CD8-positive, alpha-beta memory T cell (primary cell): Measurements from ENCODE around the gene TRIM14. TPM values are rescaled to one million over a fixed set of nuclear protein-coding genes. Genes with fewer than 3 reads are reported as not detected.

Source experiments
- CTCF ChIA-PET: fragments of 350-600 bp; sonication (Branson Sonifier 250); formaldehyde crosslinking; loops from one replicate; lab custom pipeline; 2021; ENCODE audit warnings: antibody characterized with exemption; lab: Charles Lee
- POLR2A ChIA-PET: fragments of 350-600 bp; sonication (Branson Sonifier 250); formaldehyde crosslinking; loops from one replicate; lab custom pipeline; 2021; ENCODE audit warnings: antibody characterized with exemption; lab: Charles Lee
- DNase-seq, 5 donors: peaks; one replicate each; pipeline versions ENCODE4 v3.0.0 to v3.0.0-alpha.2; 2020 to 2022; ENCODE audit warnings: mixed read lengths in 1 of 5
- H3K27ac ChIP-seq: one replicate; pipeline ENCODE4 v1.7.0; 2013; ENCODE audit warnings: low read depth, mild to moderate bottlenecking, low read length, moderate library complexity
- H3K27me3 ChIP-seq: 2 replicates; pipeline ENCODE4 v1.7.0; 2013; ENCODE audit warnings: low read length, mild to moderate bottlenecking; ENCODE audit not compliant: insufficient read depth, poor library complexity, severe bottlenecking
- H3K36me3 ChIP-seq: 2 replicates; pipeline ENCODE4 v1.7.0; 2013; ENCODE audit warnings: mild to moderate bottlenecking, low read length, moderate library complexity; ENCODE audit not compliant: insufficient read depth
- H3K4me1 ChIP-seq: 2 replicates; pipeline ENCODE4 v1.7.0; 2013; ENCODE audit warnings: mild to moderate bottlenecking, low read length, moderate library complexity; ENCODE audit not compliant: insufficient read depth
- H3K4me3 ChIP-seq: 2 replicates; pipeline ENCODE4 v1.7.0; 2013; ENCODE audit warnings: mild to moderate bottlenecking, low read length
- H3K9me3 ChIP-seq: 2 replicates; pipeline ENCODE4 v1.7.0; 2013; ENCODE audit warnings: mild to moderate bottlenecking, low read length
- H3K27ac Mint-ChIP-seq, 8 donors: one replicate each; pipeline ENCODE4 v1.8.0; 2020 to 2021; ENCODE audit warnings: mixed read lengths in 8 of 8, mild to moderate bottlenecking in 6 of 8, inconsistent platforms in 3 of 8, moderate library complexity in 3 of 8
- H3K27me3 Mint-ChIP-seq, 2 donors: one replicate each; pipeline ENCODE4 v1.8.0; 2020 to 2021; ENCODE audit warnings: mixed read lengths in 2 of 2, mild to moderate bottlenecking in 1 of 2, moderate library complexity in 1 of 2
- H3K36me3 Mint-ChIP-seq, 3 donors: one replicate each; pipeline ENCODE4 v1.8.0; 2020 to 2021; ENCODE audit warnings: mixed read lengths in 3 of 3, inconsistent platforms in 1 of 3, mild to moderate bottlenecking in 1 of 3
- H3K4me1 Mint-ChIP-seq, 3 donors: one replicate each; pipeline ENCODE4 v1.8.0; 2020 to 2021; ENCODE audit warnings: mixed read lengths in 3 of 3, inconsistent platforms in 1 of 3, mild to moderate bottlenecking in 1 of 3
- H3K4me3 Mint-ChIP-seq, 7 donors: one replicate each; pipeline ENCODE4 v1.8.0; 2020 to 2021; ENCODE audit warnings: mixed read lengths in 7 of 7, mild to moderate bottlenecking in 6 of 7, moderate library complexity in 4 of 7, inconsistent platforms in 2 of 7
- H3K9me3 Mint-ChIP-seq, 5 donors: one replicate each; pipeline ENCODE4 v1.8.0; 2020 to 2022; ENCODE audit warnings: mixed read lengths in 5 of 5, mild to moderate bottlenecking in 3 of 5, moderate library complexity in 2 of 5, inconsistent platforms in 1 of 5
- polyA plus RNA-seq: library from polyadenylated mRNA; unstranded; fragments of 300-500 nt; fragmentation: Illumina TruSeq; gene quantifications from one replicate; pipeline ENCODE4 v1.2.3, GENCODE V29; 2021
- total RNA-seq, 2 experiments: library from RNA; stranded (reverse); gene quantifications; one replicate each; pipeline ENCODE4 v1.2.3, GENCODE V29; 2021

TRIM14 gene
- total and polyA plus RNA-seq, 3 experiments from 2014 or later, result 46.2 to 92.5 (median 52.1) TPM

DNA sequence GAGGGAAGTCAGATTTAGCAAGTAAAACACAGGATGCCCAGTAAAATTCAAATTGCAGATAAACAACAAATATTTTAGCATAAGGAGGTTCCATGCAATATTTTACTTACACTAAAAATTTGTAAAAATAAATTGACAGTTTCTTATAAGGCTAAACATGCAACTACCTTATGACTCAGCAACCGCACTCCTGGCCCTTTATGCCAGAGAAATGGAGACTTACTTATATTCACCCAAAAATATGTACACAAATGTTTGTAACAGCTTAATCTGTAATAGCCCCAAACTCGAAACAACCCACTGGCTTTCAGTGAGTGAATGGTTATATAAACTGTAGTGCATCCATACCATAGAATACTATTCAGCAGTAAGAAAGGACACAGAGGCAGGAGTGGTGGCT lies 28.6 kb upstream of the TRIM14 start:
- Histone ChIP-seq H3K36me3 (no peaks in the 10 kb centered on the region), H3K27me3 (no peaks in the 10 kb centered on the region), H3K27ac (no peak overlapping the region), H3K9me3 (no peaks in the 10 kb centered on the region), H3K4me1 (no peaks in the 10 kb centered on the region), H3K4me3 (no peak overlapping the region)
- Mint-ChIP-seq H3K36me3 (peaks cover 0 to 28% (median 8%) of the 10 kb centered on the region in 3 donors), H3K27me3 (no peaks in the 10 kb centered on the region), H3K27ac (no peak overlapping the region), H3K4me3 (no peak overlapping the region), H3K9me3 (no peaks in the 10 kb centered on the region), H3K4me1 (peaks cover 16 to 29% (median 26%) of the 10 kb centered on the region in 3 donors)
- ChIA-PET POLR2A (no interaction called here), CTCF (interaction anchor here (1.4 kb wide), 1 partner anchor 46 kb away, joined by 3 read pairs; no protein-coding TSS in a partner anchor)
- DNase-seq, result no peak

DNA sequence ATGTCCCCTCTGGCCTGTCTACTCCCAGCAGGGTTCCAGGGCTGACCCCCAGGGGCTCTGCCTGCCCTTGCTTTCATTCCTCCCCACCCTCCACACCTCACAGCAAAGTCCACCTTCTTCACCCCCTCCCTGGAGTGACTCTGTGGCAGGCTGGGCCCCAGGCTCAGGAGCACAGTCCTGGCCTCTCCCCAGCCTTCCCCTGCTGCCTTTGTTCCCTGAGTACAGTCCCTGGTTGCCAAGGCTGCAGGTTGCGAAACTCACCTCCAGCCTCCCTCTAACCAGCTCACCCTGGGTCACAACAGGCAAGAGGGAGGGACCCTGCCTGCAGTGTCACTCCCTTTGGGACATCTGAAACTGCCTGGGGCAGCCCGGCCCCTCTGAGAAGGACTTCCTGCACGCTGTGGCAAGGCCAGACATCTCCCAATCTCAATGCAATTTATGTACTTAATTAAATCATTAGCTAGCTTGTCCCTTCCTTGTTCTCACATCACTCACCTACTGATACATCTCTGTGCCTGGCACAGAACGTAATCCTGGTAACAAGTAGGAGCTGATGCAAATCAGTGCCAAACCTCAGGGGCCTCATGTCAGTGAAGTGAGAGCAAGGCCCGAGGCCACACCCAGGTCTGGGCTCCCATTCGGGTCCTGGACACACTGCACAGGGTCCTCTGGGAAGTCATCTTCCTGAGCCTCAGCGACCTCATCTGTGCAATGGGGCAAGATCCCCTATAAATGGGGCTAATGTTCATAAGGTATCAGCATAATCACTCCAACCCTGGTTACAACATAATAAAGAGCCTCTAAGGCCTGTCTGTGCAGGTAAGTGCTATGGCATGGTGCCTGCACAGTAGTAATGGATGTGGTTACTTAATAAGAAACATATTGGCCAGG lies 27.3 kb upstream of the TRIM14 start:
- Mint-ChIP-seq H3K27me3 (no peaks in the 10 kb centered on the region), H3K9me3 (no peaks in the 10 kb centered on the region), H3K4me1 (peaks cover 16 to 29% (median 26%) of the 10 kb centered on the region in 3 donors)

DNA sequence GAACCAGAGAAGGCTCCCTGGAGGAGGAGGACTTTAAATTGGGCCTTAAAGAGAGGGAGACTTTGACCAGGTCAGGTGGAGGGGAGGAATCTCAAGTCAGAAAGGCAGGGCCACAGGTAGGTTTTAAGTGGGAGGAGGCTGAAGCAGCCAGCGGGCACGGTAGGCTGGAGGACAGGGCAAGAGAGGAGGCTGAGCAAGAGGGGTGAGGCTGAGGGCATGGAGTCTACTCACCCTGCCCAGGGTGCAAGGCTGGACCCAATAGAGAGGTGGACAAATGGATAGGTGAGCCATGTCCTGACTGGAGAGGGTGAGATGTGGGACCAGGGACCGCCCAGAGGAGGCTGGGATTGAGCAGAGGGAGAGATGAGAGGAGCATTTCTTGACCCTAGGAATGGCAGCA lies 25.6 kb upstream of the TRIM14 start:
- no peak for DNase-seq
- Histone ChIP-seq H3K9me3 (no peaks in the 10 kb centered on the region), H3K4me1 (no peaks in the 10 kb centered on the region), H3K27me3 (no peaks in the 10 kb centered on the region), H3K36me3 (no peaks in the 10 kb centered on the region), H3K4me3 (no peak overlapping the region), H3K27ac (no peak overlapping the region)
- POLR2A ChIA-PET, result interaction anchor here (0.5 kb wide), 1 partner anchor 1773 kb away, joined by 3 read pairs; no protein-coding TSS in a partner anchor
- no peaks in the 10 kb centered on the region for H3K27me3 Mint-ChIP-seq
- no peaks in the 10 kb centered on the region for H3K9me3 Mint-ChIP-seq
- CTCF ChIA-PET, result no interaction called here
- H3K27ac Mint-ChIP-seq, result peak overlapping the region in 3 of 8 donors; percentile 42 to 91 (median 55)
- peaks cover 0 to 30% (median 7%) of the 10 kb centered on the region in 3 donors for H3K36me3 Mint-ChIP-seq
- peaks cover 11 to 19% (median 16%) of the 10 kb centered on the region in 3 donors for H3K4me1 Mint-ChIP-seq
- no peak overlapping the region for H3K4me3 Mint-ChIP-seq

More for the DNA sequence above, 27.3 kb upstream of the TRIM14 start:
- Histone ChIP-seq H3K4me3 (no peak overlapping the region), H3K4me1 (no peaks in the 10 kb centered on the region), H3K27me3 (no peaks in the 10 kb centered on the region), H3K27ac (no peak overlapping the region), H3K9me3 (no peaks in the 10 kb centered on the region), H3K36me3 (no peaks in the 10 kb centered on the region)
- ChIA-PET CTCF (no interaction called here), POLR2A (no interaction called here)
- H3K4me3 Mint-ChIP-seq, result no peak overlapping the region
- no peak for DNase-seq
- peaks cover 0 to 26% (median 8%) of the 10 kb centered on the region in 3 donors for H3K36me3 Mint-ChIP-seq
- peak overlapping the region in 2 of 8 donors; percentile 35 to 54 for H3K27ac Mint-ChIP-seq

DNA sequence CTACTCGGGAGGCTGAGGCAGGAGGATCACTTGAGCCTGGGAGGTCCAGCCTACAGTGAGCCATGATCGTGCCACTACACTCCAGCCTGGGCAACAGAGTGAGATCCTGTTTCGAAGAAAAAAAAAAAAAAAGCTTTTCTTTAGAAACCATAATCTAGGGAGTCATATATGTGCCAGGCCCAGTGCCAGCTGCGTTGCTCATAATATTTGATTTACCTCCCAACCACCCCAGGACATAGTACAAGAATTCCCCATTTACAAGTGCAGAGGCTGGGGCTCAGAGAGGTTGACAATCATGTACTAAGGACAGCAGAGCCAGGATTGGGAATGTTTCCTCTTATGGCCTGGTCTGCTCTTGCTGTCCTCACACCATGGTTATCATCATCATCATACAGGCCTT lies 25.1 kb upstream of the TRIM14 start:
- Histone ChIP-seq H3K27me3 (no peaks in the 10 kb centered on the region), H3K27ac (no peak overlapping the region), H3K4me3 (no peak overlapping the region), H3K36me3 (no peaks in the 10 kb centered on the region), H3K4me1 (no peaks in the 10 kb centered on the region), H3K9me3 (no peaks in the 10 kb centered on the region)
- no peak for DNase-seq
- Mint-ChIP-seq H3K4me3 (no peak overlapping the region), H3K27me3 (no peaks in the 10 kb centered on the region), H3K4me1 (peaks cover 8 to 15% (median 13%) of the 10 kb centered on the region in 3 donors), H3K36me3 (peaks cover 0 to 31% (median 7%) of the 10 kb centered on the region in 3 donors), H3K9me3 (no peaks in the 10 kb centered on the region), H3K27ac (peak overlapping the region in 3 of 8 donors; percentile 42 to 93 (median 46))
- CTCF ChIA-PET, result no interaction called here
- POLR2A ChIA-PET, result interaction anchor here (0.5 kb wide), 1 partner anchor 1773 kb away, joined by 3 read pairs; no protein-coding TSS in a partner anchor

DNA sequence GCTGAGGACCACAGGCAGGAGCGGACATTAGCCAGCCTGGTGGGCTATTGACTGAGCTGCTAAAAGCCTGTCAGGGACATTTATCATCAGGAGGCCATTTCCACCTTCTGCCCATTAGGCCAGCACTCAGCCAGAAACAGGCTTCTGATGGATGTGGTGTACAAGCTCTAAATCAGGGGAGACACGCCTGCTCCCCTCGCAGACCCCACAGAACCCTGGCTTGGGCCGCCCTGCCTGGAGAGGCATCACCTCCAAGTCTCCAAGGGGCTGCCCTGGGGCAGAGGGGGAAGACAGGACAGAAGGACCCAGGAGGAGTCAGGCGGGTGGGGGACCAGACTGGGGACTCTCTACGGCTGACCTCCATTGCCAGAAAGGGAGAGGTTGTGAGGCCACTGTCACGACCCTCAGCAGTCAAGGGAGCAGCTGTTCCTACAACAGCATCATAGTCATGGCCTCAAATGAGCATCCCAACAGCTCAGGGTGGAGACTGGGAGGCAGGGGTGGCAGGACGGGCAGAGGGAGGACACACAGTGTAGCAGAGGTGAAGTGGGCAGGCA lies 24.0 kb upstream of the TRIM14 start:
- Mint-ChIP-seq H3K4me3 (no peak overlapping the region), H3K4me1 (peaks cover 4 to 10% (median 7%) of the 10 kb centered on the region in 3 donors), H3K27me3 (no peaks in the 10 kb centered on the region), H3K9me3 (no peaks in the 10 kb centered on the region), H3K36me3 (peaks cover 0 to 29% (median 7%) of the 10 kb centered on the region in 3 donors), H3K27ac (peak overlapping the region in 2 of 8 donors; percentile 51 to 87)
- Histone ChIP-seq H3K9me3 (no peaks in the 10 kb centered on the region), H3K27ac (no peak overlapping the region), H3K36me3 (no peaks in the 10 kb centered on the region), H3K4me1 (no peaks in the 10 kb centered on the region), H3K4me3 (no peak overlapping the region), H3K27me3 (no peaks in the 10 kb centered on the region)
- POLR2A ChIA-PET, result no interaction called here
- DNase-seq, result no peak
- CTCF ChIA-PET, result interaction anchor here (1.4 kb wide), 1 partner anchor 41 kb away, joined by 4 read pairs; no protein-coding TSS in a partner anchor

DNA sequence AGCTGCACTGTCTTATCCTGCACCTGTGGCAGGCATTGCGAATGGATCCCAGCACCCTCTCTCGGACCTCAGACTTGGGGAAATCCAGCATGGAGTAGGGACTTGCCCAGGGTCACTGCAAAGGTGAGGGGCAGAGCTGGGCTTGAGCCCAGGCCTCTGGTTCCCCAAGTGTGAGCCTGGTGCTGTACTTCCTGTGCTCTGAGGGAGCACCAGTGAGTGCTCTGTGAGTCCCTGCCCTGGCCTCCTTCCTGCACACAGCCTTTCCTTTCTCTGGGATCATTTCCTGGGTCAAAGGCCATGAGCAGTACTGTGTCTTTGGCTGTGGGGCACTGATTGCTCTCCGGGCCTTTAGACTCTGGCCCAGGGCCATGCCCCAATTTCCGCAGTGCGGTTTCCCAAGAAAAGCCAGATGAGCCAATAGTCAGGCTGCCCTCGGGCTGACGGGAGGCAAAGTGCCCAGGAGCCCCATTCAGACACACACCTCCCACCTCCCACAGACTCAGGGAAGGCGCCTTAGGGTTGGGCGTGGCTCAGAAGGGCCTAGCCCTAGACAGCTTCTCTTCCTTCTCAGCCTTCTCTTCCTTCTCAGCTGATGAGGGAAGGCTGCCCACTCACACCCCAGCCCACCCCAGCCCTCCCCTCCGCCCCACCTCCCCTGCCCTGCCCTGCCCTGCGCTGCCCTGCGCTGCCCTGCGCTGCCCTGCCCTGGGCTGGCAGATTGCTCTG lies 23.3 kb upstream of the TRIM14 start:
- POLR2A ChIA-PET, result no interaction called here
- Mint-ChIP-seq H3K9me3 (no peaks in the 10 kb centered on the region), H3K4me3 (no peak overlapping the region)

DNA sequence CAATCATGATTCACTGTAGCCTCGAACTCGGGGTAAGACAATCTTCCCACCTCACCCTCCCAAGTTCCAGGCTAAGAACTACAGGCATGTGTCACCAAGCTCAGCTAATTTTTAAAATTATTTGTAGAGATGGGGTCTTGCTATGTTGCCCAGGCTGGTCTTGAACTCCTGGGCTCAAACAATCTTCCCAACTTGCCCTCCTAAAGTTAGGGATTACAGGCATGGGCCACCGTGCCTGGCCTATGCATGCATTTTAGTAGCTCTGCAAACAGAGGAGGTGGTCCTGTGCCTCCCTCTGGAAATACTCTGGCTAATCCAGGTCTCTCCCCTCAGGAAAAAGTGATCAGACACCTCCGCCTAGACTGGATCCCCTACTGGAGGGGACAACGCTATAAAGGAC lies 21.5 kb upstream of the TRIM14 start:
- Histone ChIP-seq H3K36me3 (peaks cover 4% of the 10 kb centered on the region), H3K9me3 (no peaks in the 10 kb centered on the region), H3K4me1 (no peaks in the 10 kb centered on the region), H3K27me3 (no peaks in the 10 kb centered on the region), H3K27ac (no peak overlapping the region), H3K4me3 (no peak overlapping the region)
- no peaks in the 10 kb centered on the region for H3K9me3 Mint-ChIP-seq
- no peaks in the 10 kb centered on the region for H3K27me3 Mint-ChIP-seq
- POLR2A ChIA-PET, result no interaction called here
- H3K4me3 Mint-ChIP-seq, result no peak overlapping the region
- CTCF ChIA-PET, result no interaction called here
- peaks cover 0 to 40% (median 12%) of the 10 kb centered on the region in 3 donors for H3K36me3 Mint-ChIP-seq
- DNase-seq, result no peak
- H3K4me1 Mint-ChIP-seq, result peaks cover 0 to 3% (median 0%) of the 10 kb centered on the region in 3 donors
- H3K27ac Mint-ChIP-seq, result peak overlapping the region in 1 of 8 donors; percentile 23

More for the DNA sequence above, 23.3 kb upstream of the TRIM14 start:
- H3K27ac Mint-ChIP-seq, result peak overlapping the region in 2 of 8 donors; percentile 5 to 26
- peaks cover 0 to 33% (median 7%) of the 10 kb centered on the region in 3 donors for H3K36me3 Mint-ChIP-seq
- Histone ChIP-seq H3K4me1 (no peaks in the 10 kb centered on the region), H3K27me3 (no peaks in the 10 kb centered on the region), H3K9me3 (no peaks in the 10 kb centered on the region), H3K27ac (no peak overlapping the region), H3K4me3 (no peak overlapping the region), H3K36me3 (no peaks in the 10 kb centered on the region)
- H3K27me3 Mint-ChIP-seq, result no peaks in the 10 kb centered on the region
- peaks cover 4 to 5% (median 4%) of the 10 kb centered on the region in 3 donors for H3K4me1 Mint-ChIP-seq
- DNase-seq, result no peak
- CTCF ChIA-PET, result interaction anchor here (1.1 to 1.4 kb wide), 2 partner anchors 40 to 68 kb away, joined by 3 to 4 read pairs; no protein-coding TSS in a partner anchor
